HEK293 (cell line): Measurements from ENCODE around the gene KCTD1.

Experiments used
- CTCF ChIA-PET: fragments of 350-600 bp; formaldehyde crosslinking; extraction: SDS; loops from one replicate; lab custom pipeline; 2021; ENCODE audit warnings: antibody characterized with exemption; lab: Yijun Ruan, JAX
- POLR2A ChIA-PET: fragments of 300-600 bp; formaldehyde crosslinking; extraction: SDS; loops from one replicate; lab custom pipeline; 2020; ENCODE audit warnings: antibody characterized with exemption, inconsistent platforms; lab: Yijun Ruan, JAX
- H3K27ac ChIP-seq: fragments of 200-500 bp; sonication (Bioruptor generic); 2 replicates; pipeline ENCODE4 v1.5.1; 2014; ENCODE audit warnings: low read depth, low read length, control low read depth, inconsistent platforms; ENCODE audit errors: extremely low read depth
- H3K36me3 ChIP-seq, 2 experiments: fragments of 200-500 bp in 1 of 2; sonication (Bioruptor generic) in 1 of 2; 1 replicate in 1 of 2; 2 replicates in 1 of 2; pipeline ENCODE4 v1.5.1; 2014 to 2017; ENCODE audit warnings: inconsistent platforms in 2 of 2, low read length in 2 of 2; ENCODE audit not compliant: control insufficient read depth in 2 of 2, insufficient read depth in 1 of 2
- H3K4me1 ChIP-seq: fragments of 200-500 bp; sonication (Bioruptor generic); 2 replicates; pipeline ENCODE4 v1.5.1; 2014; ENCODE audit warnings: mild to moderate bottlenecking, low read length, inconsistent platforms; ENCODE audit not compliant: control insufficient read depth, insufficient read depth
- H3K4me3 ChIP-seq: 2 replicates; pipeline ENCODE4 v1.5.1; 2011; ENCODE audit warnings: low read depth, mild to moderate bottlenecking, control low read depth, low read length, moderate library complexity
- H3K9me3 ChIP-seq: fragments of 200-500 bp; sonication (Bioruptor generic); 2 replicates; pipeline ENCODE4 v1.5.1; 2014; ENCODE audit warnings: low read depth, low read length, inconsistent platforms; ENCODE audit not compliant: control insufficient read depth, insufficient read depth
- EGR2 ChIP-seq: fragments of 450-650 bp; formaldehyde crosslinking; IDR thresholded peaks from 2 replicates; pipeline ENCODE4 v1.5.1; 2016; ENCODE audit warnings: low read depth, missing biosample characterization, missing genetic modification characterization
- FEZF1 ChIP-seq: fragments of 450-650 bp; formaldehyde crosslinking; IDR thresholded peaks from 2 replicates; pipeline ENCODE4 v1.5.1; 2016; ENCODE audit warnings: missing biosample characterization, missing genetic modification characterization
- GLI4 ChIP-seq: fragments of 450-650 bp; formaldehyde crosslinking; IDR thresholded peaks from 2 replicates; pipeline ENCODE4 v1.5.1; 2016; ENCODE audit warnings: missing biosample characterization, missing genetic modification characterization
- HOXD13 ChIP-seq: sonication (generic); formaldehyde crosslinking; IDR thresholded peaks from 2 replicates; pipeline ENCODE4 v1.8.0; 2022; ENCODE audit warnings: missing genetic modification reagents, borderline replicate concordance
- PBX3 ChIP-seq: sonication (generic); formaldehyde crosslinking; IDR thresholded peaks from 2 replicates; pipeline ENCODE4 v1.8.1; 2022; ENCODE audit warnings: mild to moderate bottlenecking, moderate library complexity, missing genetic modification reagents
- PRDM1 ChIP-seq: fragments of 450-650 bp; formaldehyde crosslinking; IDR thresholded peaks from 2 replicates; pipeline ENCODE4; 2016; ENCODE audit warnings: missing biosample characterization, missing genetic modification characterization
- SALL2 ChIP-seq: fragments of 450-650 bp; formaldehyde crosslinking; IDR thresholded peaks from 2 replicates; pipeline ENCODE4 v1.5.0; 2017; ENCODE audit warnings: missing biosample characterization, mild to moderate bottlenecking, missing genetic modification characterization, borderline replicate concordance
- YY2 ChIP-seq: fragments of 450-650 bp; formaldehyde crosslinking; IDR thresholded peaks from 2 replicates; pipeline ENCODE4 v1.5.1; 2016; ENCODE audit warnings: missing biosample characterization, missing genetic modification characterization
- ZBTB26 ChIP-seq: fragments of 450-650 bp; formaldehyde crosslinking; optimal IDR thresholded peaks from 2 replicates; pipeline ENCODE3; 2016; ENCODE audit warnings: missing biosample characterization, mild to moderate bottlenecking, missing genetic modification characterization
- ZFHX2 ChIP-seq: fragments of 450-650 bp; formaldehyde crosslinking; conservative IDR thresholded peaks from 2 replicates; pipeline ENCODE4 v1.5.1; 2016; ENCODE audit warnings: missing biosample characterization, missing genetic modification characterization
- ZNF112 ChIP-seq: fragments of 450-650 bp; formaldehyde crosslinking; IDR thresholded peaks from 2 replicates; pipeline ENCODE4 v1.5.0; 2017; ENCODE audit warnings: missing biosample characterization, missing genetic modification characterization
- ZNF133 ChIP-seq: fragments of 450-650 bp; formaldehyde crosslinking; IDR thresholded peaks from 2 replicates; pipeline ENCODE4 v1.5.1; 2016; ENCODE audit warnings: missing biosample characterization, missing genetic modification characterization
- ZNF140 ChIP-seq: fragments of 450-650 bp; formaldehyde crosslinking; IDR thresholded peaks from 2 replicates; pipeline ENCODE4 v1.5.1; 2016; ENCODE audit warnings: missing biosample characterization, missing genetic modification characterization
- ZNF2 ChIP-seq: fragments of 450-650 bp; formaldehyde crosslinking; IDR thresholded peaks from 2 replicates; pipeline ENCODE4 v1.5.1; 2016; ENCODE audit warnings: missing biosample characterization, missing genetic modification characterization
- ZNF239 ChIP-seq: fragments of 450-650 bp; formaldehyde crosslinking; IDR thresholded peaks from 2 replicates; pipeline ENCODE4 v1.5.1; 2016; ENCODE audit warnings: missing biosample characterization, missing genetic modification characterization
- ZNF24 ChIP-seq: fragments of 450-650 bp; formaldehyde crosslinking; IDR thresholded peaks from 2 replicates; pipeline ENCODE4 v1.5.1; 2016; ENCODE audit warnings: missing biosample characterization, missing genetic modification characterization
- ZNF341 ChIP-seq: fragments of 450-650 bp; formaldehyde crosslinking; IDR thresholded peaks from 2 replicates; pipeline ENCODE4; 2016; ENCODE audit warnings: low read depth, missing biosample characterization, missing genetic modification characterization
- ZNF404 ChIP-seq: fragments of 450-650 bp; formaldehyde crosslinking; IDR thresholded peaks from 2 replicates; pipeline ENCODE4 v1.5.1; 2017; ENCODE audit warnings: missing biosample characterization, missing genetic modification characterization
- ZNF585B ChIP-seq: fragments of 450-650 bp; formaldehyde crosslinking; IDR thresholded peaks from 2 replicates; pipeline ENCODE4 v1.5.1; 2016; ENCODE audit warnings: missing biosample characterization, missing genetic modification characterization
- ZNF639 ChIP-seq: fragments of 450-650 bp; formaldehyde crosslinking; IDR thresholded peaks from 2 replicates; pipeline ENCODE4 v1.5.1; 2016; ENCODE audit warnings: missing biosample characterization, missing genetic modification characterization
- ZNF777 ChIP-seq: fragments of 450-650 bp; formaldehyde crosslinking; IDR thresholded peaks from 2 replicates; pipeline ENCODE4 v1.5.1; 2017; ENCODE audit warnings: missing biosample characterization, missing genetic modification characterization, borderline replicate concordance
- TF ChIP-seq, protein P1 (sequence below): fragments of 450-650 bp; formaldehyde crosslinking; IDR thresholded peaks from 2 replicates; pipeline ENCODE4 v1.5.1; 2016; ENCODE audit warnings: missing biosample characterization, missing genetic modification characterization
- TF ChIP-seq, protein P2 (sequence below): fragments of 450-650 bp; formaldehyde crosslinking; IDR thresholded peaks from 2 replicates; pipeline ENCODE4 v1.5.1; 2016; ENCODE audit warnings: missing biosample characterization, missing genetic modification characterization
- TF ChIP-seq, protein P3 (sequence below): fragments of 450-650 bp; formaldehyde crosslinking; IDR thresholded peaks from 2 replicates; pipeline ENCODE4 v1.5.1; 2016; ENCODE audit warnings: missing biosample characterization, missing genetic modification characterization
- TF ChIP-seq, protein P4 (sequence below): fragments of 450-650 bp; formaldehyde crosslinking; IDR thresholded peaks from 2 replicates; pipeline ENCODE4 v1.5.1; 2016; ENCODE audit warnings: missing biosample characterization, missing genetic modification characterization

Gene KCTD1

DNA sequence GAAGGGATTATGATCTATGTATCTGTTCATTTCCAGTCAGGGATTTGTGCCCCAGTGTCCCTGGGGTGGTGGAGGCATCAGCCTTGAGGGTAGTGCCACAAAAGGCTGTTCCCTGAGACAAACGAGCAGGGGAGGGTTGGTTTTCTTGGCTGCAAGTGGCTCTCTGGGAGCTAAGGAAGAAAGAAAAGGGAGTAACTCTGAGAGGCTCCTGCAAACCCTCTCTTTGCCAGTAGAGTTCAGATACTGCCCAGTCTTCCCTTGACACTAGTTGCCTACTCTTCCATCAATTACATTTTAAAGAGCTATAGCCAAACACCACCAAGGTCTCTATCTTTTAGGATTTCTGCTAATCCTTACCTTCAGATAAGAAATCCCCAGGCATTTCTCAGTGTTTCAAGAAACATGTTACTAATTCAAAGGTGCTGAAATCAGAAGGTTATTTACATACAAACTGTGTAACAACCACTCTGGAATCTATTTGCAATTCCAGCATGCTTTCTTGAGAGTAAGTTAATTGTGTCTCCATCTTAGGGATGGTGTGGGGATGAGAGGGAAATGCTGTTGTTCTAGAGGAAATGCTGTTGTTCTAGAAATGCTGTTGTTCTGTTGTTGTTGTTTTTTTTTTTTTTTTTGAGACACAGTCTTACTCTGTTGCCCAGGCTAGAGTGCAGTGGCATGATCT lies 18.7 kb upstream of the KCTD1 start:
- Histone ChIP-seq H3K36me3 (no peaks in the 10 kb centered on the region), H3K4me1 (no peaks in the 10 kb centered on the region)
- no peak for TF ChIP-seq ZNF585B (tag by site-specific recombination)
- TF ChIP-seq, protein P1, sequence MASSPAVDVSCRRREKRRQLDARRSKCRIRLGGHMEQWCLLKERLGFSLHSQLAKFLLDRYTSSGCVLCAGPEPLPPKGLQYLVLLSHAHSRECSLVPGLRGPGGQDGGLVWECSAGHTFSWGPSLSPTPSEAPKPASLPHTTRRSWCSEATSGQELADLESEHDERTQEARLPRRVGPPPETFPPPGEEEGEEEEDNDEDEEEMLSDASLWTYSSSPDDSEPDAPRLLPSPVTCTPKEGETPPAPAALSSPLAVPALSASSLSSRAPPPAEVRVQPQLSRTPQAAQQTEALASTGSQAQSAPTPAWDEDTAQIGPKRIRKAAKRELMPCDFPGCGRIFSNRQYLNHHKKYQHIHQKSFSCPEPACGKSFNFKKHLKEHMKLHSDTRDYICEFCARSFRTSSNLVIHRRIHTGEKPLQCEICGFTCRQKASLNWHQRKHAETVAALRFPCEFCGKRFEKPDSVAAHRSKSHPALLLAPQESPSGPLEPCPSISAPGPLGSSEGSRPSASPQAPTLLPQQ: no peak
- TF ChIP-seq FEZF1: peak; percentile 23; the same call in 1 of the 2 replicates
- TF ChIP-seq ZNF140 (tag by site-specific recombination): no peak
- TF ChIP-seq, protein P2, sequence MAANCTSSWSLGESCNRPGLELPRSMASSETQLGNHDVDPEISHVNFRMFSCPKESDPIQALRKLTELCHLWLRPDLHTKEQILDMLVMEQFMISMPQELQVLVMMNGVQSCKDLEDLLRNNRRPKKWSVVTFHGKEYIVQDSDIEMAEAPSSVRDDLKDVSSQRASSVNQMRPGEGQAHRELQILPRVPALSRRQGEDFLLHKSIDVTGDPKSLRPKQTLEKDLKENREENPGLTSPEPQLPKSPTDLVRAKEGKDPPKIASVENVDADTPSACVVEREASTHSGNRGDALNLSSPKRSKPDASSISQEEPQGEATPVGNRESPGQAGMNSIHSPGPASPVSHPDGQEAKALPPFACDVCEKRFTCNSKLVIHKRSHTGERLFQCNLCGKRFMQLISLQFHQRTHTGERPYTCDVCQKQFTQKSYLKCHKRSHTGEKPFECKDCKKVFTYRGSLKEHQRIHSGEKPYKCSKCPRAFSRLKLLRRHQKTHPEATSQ (tag by site-specific recombination): no peak
- no peak for TF ChIP-seq ZNF133 (tag by site-specific recombination)
- peak; percentile 62 for TF ChIP-seq ZNF341
- TF ChIP-seq, all 188 proteins: peak for 2
- no peak overlapping the region for H3K4me3 ChIP-seq
- H3K9me3 ChIP-seq: no peaks in the 10 kb centered on the region
- ChIA-PET CTCF (interaction anchor here (0.5 to 1.2 kb wide), 3 partner anchors 12 to 181 kb away, joined by 3 to 4 read pairs (median 3); no protein-coding TSS in a partner anchor), POLR2A (interaction anchor here (0.6 kb wide), 1 partner anchor 1039 kb away, joined by 3 read pairs; no protein-coding TSS in a partner anchor)
- H3K27ac ChIP-seq: no peak overlapping the region

- ChIA-PET CTCF (interaction anchor here (0.6 to 1.1 kb wide), 2 partner anchors 8 to 398 kb away, joined by 3 to 5 read pairs; no protein-coding TSS in a partner anchor), POLR2A (interaction anchor here (0.6 to 0.7 kb wide), 2 partner anchors 11 to 996 kb away, joined by 4 to 7 read pairs; no protein-coding TSS in a partner anchor)
- no peak overlapping the region for H3K4me3 ChIP-seq
- no peaks in the 10 kb centered on the region for H3K36me3 ChIP-seq
- no peaks in the 10 kb centered on the region for H3K9me3 ChIP-seq
- H3K27ac ChIP-seq: no peak overlapping the region
- H3K4me1 ChIP-seq: no peaks in the 10 kb centered on the region
- TF ChIP-seq HOXD13 (CRISPR knock-in tag) (no peak), GLI4 (no peak), ZNF24 (tag by site-specific recombination) (no peak), ZNF239 (tag by site-specific recombination) (no peak), PBX3 (CRISPR knock-in tag) (no peak), SALL2 (tag by site-specific recombination) (no peak), YY2 (tag by site-specific recombination) (no peak), ZNF112 (tag by site-specific recombination) (no peak), ZBTB26 (no peak), ZNF777 (no peak), ZNF639 (tag by site-specific recombination) (no peak), ZFHX2 (tag by site-specific recombination) (peak; percentile 69), ZNF404 (tag by site-specific recombination) (no peak), EGR2 (tag by site-specific recombination) (peak; percentile 19; the same call in 1 of the 2 replicates), ZNF2 (tag by site-specific recombination) (no peak), PRDM1 (peak; percentile 63)
- TF ChIP-seq, protein P3, sequence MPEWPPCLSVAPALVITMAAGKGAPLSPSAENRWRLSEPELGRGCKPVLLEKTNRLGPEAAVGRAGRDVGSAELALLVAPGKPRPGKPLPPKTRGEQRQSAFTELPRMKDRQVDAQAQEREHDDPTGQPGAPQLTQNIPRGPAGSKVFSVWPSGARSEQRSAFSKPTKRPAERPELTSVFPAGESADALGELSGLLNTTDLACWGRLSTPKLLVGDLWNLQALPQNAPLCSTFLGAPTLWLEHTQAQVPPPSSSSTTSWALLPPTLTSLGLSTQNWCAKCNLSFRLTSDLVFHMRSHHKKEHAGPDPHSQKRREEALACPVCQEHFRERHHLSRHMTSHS (tag by site-specific recombination): no peak
- TF ChIP-seq, protein P4, sequence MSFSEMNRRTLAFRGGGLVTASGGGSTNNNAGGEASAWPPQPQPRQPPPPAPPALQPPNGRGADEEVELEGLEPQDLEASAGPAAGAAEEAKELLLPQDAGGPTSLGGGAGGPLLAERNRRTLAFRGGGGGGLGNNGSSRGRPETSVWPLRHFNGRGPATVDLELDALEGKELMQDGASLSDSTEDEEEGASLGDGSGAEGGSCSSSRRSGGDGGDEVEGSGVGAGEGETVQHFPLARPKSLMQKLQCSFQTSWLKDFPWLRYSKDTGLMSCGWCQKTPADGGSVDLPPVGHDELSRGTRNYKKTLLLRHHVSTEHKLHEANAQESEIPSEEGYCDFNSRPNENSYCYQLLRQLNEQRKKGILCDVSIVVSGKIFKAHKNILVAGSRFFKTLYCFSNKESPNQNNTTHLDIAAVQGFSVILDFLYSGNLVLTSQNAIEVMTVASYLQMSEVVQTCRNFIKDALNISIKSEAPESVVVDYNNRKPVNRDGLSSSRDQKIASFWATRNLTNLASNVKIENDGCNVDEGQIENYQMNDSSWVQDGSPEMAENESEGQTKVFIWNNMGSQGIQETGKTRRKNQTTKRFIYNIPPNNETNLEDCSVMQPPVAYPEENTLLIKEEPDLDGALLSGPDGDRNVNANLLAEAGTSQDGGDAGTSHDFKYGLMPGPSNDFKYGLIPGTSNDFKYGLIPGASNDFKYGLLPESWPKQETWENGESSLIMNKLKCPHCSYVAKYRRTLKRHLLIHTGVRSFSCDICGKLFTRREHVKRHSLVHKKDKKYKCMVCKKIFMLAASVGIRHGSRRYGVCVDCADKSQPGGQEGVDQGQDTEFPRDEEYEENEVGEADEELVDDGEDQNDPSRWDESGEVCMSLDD (tag by site-specific recombination): no peak
Observed at GRCh38 chr18:26565514-26565913, 17.2 kb upstream of the KCTD1 start.
